HG03342 (cell line): ENCODE measurements around the gene ADAMTSL3.
"Not testable (repeated sequence)": the region's sequence is repeated elsewhere in the genome, so short reads cannot be mapped to it uniquely, and the experiment has no call there.

Experiments
- ATAC-seq: cut with Tn5 transposase; IDR thresholded peaks from one replicate; pipeline ENCODE4 v1.9.1; 2021; ENCODE audit warnings: mild to moderate bottlenecking, moderate library complexity; ENCODE audit not compliant: unreplicated experiment

Gene ADAMTSL3

DNA sequence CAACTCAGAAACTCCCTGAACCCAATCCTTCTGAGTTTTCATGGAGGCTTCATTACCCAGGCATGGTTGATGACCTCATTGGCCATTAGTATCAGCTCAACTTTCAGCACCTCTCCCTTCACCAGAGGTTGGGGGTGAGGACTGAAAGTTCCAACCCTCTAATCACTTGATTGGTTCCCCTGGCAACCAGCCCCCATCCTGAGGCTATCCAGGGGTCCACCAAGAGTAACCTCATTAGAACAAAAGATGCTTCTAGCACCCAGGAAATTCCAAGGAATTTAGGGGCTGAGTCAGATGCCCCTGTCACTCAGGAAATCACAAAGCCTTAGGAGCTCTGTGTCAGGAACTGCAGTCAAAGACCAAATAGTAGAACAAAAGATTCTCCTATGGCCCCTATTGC is 43.8 kb downstream of the ADAMTSL3 start:
- no peak for ATAC-seq

DNA sequence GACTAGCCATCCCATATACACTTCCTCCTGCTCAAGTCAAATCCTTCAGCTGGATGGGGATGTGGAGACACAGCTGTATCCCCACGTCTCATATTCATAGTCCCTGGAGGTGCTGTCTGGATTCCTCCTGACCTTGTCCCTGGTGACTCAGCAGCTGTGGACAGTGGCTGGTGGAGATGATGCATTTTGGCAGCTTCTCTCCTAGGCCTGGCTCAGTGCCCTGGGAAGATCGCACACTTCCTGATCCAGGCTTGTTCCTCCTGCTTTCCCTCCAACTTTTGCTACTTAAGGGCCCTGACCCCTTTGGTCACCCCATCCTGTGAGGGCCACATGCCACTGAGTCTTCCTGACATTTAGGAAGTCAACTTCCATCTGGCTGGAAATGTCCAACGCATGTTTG is 44.4 kb downstream of the ADAMTSL3 start:
- ATAC-seq, result no peak

DNA sequence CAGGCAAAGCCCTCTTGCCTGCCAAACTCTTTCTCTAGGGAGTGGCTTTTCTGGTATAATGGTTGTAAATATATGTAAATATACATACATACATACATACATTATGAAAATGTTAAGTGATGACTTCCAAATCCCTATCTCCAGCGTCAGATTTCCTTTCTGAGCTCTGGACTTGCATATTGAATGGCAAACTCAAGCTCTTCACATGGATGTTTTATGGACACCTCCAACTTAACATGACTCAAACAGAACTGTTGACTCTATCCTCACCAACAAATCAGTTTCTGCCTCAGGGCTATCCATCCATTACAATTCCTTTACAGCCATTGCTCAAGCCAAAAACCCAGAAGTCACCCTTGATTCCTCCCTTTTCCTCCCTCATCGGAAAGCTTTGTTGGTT is 45.1 kb downstream of the ADAMTSL3 start:
- no peak for ATAC-seq

DNA sequence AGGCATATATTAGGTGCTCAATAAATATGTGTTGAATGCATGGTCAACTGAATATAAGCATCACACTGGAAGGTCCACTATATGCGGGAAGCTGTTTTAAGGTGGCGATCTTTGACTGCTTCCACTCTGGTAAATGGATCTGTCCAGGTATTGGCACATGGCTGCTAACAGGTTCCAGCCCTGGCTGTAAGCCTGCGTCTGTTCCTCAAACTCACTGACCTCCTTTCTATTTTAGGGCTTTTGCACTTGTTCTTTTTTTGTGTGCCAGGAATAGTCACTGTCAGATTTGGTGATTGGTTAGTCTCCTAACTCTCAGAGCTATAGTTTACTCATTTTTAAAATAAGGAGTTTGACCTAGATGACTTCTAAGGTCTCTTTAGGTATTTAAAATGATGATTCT is 46.2 kb downstream of the ADAMTSL3 start:
- no peak for ATAC-seq

DNA sequence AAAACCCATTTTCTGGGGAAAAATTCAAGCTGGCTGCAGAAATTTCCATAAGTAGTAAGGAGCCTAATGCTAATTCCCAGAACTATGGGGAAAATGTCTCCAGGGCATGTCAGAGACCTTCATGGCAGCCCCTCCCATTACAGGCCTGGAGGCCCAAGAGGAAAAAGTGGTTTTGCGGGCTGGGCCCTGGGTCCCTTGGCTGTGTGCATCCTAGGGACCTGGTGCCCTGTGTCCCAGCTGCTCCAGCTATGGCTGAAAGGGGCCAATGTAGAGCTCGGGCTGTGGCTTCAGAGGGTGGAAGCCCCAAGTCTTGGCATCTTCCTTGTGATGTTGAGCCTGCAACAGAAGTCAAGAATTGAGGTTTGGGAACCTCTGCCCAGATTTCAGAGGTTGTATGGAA is 48.4 kb downstream of the ADAMTSL3 start:
- ATAC-seq, result not testable (repeated sequence)

DNA sequence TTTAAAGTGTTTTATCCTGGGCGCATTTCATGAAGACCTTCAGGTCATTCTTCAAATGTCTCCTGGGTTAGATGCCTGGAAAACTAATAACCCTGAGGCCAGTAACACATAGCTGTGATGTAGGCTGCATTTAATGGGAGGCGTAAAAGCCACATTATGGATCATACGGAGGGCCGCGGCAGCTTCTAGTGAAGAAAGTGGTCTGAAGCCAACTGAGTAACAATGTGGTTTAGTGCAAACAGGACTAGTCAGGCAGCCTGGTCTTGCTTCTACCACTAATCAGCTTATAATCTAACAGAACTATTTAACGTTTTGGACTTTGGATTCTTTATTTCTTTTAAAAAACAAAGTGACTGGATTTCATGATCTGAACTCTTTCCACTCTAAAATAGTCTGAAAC is 54.4 kb downstream of the ADAMTSL3 start:
- ATAC-seq, result no peak

DNA sequence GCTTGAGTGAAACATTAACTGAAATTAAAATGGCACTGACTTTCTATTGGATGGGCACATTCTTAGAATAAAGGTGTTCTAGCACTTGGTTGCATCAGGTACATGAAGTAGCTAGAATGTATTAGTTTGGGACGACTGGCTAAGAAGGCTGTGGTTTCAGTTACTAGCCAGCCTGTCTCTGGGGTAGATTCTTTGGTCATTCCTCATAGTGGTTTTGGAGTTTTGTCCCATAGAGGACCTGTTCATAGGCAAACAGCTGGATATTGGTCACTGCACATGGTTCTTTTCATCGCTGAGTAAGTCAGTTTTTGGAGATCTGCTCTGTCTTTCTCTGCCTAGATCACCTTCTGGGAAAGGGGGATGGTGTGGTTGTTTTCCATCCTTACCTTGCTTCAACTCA is 55.3 kb downstream of the ADAMTSL3 start:
- ATAC-seq, result no peak

DNA sequence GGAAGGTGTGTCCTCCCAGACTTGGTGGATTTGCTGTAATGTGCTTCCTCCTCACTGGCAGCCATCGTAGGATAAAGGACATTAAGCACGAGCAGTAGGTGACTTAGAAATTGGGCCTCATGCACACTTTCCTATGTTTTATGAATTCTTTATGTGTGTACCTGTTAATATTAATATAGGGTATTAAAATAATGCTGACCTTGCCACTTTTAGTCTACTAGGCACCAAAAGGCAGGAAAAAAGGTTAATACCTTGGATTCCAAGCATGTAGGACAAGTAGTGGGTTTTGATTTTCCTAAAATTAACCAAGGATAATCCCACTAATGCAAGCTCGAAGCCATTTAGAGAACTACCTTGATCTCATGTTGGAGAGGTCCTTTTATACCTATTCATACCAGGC is 55.9 kb downstream of the ADAMTSL3 start:
- ATAC-seq, result no peak

DNA sequence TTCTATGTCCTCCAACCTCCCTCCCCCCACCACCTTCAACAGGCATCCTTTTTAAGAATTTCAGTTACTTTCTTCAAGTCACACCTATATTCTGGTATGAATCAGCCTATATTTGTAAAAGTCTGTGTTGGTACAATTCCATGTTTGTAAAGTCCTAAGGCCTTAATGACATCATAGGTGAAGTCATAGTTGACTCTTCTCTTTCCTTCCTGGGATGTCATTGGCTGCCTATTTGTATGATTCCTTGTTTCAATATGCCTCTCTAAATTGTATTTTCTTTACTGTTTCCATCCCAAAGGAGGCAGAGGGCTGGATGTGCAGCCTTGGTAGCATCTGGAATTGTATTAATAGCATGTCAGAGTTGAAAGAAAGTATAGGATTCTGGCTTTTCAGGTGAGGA is 56.5 kb downstream of the ADAMTSL3 start:
- ATAC-seq, result no peak

DNA sequence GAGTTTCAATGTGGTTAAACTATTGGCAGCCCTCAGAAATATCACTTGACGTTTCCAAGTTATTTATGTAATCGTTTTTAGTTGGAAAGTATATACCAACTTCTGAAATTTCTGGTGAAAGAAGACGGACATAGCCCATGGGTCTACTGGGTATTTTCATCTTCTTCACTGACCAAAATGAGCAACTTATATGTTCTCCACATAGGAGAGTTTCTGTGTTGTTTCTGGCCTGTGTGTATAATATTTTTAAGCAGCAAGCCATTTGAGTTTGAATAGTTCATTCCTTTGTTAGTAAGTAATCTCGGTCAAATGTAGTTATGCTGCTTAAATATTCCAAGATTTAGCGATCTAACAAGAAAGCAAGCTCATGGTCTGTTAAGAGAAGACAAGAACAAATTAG is 57.3 kb downstream of the ADAMTSL3 start:
- ATAC-seq, result no peak

DNA sequence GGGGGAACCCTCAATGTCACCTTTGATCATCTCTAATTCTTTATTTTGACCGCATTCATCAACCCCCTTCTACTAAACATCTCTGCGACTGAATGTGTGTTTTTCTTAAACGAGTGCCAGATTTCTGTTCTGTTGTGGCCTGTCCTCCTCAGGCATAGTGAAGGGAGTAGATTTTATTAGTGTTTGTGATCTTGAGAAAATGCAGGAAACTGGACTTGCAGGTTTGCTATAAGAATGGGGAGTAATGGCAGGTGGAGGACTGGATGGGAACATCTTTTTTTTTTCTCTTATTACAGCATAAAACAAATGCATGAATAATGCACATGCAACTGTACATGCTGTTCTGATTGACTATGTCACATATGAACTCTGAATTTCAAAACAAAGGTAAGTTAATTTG is 59.3 kb downstream of the ADAMTSL3 start:
- no peak for ATAC-seq

DNA sequence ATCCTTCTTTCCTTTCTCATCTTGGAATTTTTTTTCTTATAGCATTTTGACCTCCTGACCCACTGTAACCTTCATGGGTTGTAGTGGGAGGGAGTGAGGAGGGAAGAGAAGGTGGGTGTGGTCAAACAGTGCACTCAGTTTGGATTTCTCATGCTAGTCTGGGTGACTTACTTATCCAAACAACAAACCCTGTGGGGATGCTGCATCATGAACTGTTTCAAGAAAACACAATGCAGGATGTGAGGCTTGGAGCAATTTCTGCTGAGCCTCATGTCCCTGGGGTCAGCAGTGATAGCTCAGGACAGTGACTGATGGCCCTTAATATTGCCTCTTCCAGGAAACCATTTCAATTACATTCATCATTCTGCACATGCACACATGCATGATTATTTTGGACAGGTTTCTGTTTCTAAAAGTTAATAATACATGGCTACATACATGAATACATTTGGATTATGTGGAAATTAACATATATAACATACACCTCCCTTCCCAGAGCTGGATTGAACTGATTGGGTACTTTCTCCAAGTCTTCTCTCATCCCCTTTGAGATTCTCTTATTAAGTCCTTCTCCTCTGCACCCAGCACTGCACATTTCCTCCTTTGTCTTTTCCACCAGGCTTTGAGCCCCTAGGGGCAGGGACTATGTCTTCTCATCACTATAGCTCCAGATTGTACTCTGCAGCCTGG is 61.2 kb downstream of the ADAMTSL3 start:
- ATAC-seq, result no peak

DNA sequence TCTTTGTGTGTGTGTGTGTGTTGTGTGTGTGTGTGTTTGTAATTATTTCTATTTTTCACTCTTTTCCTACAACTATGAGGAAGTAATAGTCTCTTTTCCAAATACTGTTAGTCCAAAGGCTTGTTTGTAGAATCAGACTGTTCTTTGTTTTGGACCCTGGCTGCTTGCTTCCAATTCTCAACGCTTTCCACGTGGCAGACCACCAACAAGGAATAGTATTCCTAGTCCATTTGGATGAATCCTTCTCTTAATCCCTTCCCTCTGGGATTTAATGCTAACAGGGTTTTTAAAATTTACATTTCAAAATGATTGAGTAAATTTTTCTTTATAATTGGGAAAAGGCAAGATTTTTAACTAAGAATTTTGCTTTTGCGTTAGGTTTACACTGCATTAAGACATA is 62.7 kb downstream of the ADAMTSL3 start:
- no peak for ATAC-seq

DNA sequence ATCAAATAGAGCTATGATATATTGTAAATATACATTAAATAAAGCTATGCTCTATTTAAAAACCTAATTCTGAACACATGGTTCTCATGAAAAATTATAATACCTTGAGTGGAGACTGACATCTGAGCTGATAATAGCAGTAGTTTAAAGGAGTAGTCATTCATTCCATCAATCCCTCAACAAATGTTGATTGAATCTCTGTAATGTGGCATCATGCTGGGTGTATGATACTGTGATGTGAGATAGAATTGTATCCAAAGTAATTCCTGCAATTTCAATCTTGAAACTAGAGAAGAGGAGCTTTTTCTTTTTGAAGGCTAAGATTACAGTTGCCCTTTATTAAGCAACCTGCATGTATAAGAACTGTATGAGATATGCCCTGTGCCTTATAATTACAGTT is 63.1 kb downstream of the ADAMTSL3 start:
- ATAC-seq, result no peak

DNA sequence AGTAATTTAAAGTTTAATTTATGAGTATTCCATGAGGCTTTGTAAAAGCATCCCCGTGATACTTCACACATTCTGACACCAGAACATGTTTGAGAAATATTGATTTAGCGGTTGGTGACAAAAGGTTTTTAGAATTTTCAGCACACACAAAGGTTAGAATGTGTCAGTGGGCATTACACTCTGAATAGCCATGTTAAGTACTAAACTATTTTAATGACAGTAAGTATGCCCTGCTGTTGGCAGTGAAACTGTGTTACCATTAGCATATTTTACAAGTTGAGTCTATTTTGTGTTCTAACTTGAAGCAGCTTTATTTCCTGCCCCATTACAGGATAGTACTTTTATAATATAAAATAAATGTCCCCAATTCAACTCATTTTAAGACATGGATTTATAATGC is 66.5 kb downstream of the ADAMTSL3 start:
- no peak for ATAC-seq

DNA sequence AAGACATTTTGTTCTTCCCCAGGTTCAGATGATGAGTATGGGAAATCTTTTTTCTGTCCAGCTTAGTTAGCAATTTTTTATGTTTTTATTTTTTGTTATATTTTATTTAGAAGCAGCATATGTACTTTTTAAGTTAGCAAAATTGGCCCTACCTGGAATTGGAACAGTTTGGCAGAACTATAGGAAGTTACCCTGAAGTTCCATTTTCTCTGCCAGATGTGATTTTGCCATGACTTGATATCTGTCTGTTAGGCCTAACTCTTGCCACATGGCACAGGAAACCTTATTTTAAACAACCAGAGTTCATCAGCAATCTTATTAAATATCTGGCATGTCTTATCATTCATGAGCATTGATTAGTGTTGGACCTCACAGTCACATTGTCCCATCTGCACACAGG is 67.1 kb downstream of the ADAMTSL3 start:
- ATAC-seq, result no peak

DNA sequence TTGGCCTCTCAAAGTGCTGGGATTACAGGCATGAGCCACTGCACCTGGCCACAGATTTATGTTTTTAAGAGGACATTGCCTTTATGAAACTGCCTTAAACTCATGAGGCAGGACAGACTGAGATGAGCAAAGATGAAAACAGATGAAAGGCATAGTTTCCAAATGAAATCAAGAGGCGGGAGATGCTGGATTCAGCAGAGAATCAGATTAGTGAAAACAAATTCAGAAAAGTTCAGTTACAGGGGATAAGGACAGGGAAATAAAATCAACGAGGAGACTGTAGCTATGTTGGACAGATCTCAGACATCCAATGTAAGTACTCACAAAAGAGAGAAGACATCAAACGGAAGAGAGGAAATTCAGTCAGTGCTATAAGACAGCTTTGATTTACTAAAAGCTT is 68.1 kb downstream of the ADAMTSL3 start:
- ATAC-seq, result no peak

DNA sequence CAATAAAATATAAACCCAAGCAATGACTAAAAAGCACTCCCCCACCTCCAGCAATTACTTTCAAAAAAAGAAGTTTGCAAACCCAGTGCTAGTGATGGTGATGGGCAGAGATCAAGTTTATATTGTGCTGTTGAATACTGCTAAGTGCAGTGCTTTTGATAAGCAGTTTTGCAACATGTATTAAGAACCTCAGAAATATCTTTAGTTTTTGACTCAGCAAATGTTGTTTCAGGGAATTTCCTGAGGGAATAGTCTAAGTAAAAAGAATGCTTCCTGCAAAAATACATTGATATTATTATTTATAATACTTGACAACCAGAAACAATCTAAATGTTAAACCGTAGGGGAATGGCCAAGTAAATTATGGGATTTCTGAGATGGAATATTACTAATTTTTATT is 69.3 kb downstream of the ADAMTSL3 start:
- no peak for ATAC-seq

DNA sequence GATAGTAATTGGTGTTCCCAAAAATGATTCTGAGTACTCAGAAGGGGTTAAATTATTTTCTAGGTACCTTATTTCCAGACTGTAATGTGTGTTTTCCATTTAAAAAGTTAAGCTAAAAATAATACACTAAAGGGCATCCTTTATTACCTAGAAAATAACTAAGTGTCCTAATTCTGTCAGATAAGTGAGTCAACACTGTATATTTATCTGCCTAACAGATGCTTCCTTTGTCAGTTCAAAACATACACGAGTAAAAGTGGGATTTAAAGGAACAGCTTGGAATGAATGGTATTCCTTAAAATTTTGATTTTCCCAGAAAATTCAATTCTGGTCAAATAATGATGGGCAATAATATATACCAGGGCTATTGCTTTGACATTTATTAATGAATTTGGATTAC is 78.3 kb downstream of the ADAMTSL3 start:
- ATAC-seq, result no peak

DNA sequence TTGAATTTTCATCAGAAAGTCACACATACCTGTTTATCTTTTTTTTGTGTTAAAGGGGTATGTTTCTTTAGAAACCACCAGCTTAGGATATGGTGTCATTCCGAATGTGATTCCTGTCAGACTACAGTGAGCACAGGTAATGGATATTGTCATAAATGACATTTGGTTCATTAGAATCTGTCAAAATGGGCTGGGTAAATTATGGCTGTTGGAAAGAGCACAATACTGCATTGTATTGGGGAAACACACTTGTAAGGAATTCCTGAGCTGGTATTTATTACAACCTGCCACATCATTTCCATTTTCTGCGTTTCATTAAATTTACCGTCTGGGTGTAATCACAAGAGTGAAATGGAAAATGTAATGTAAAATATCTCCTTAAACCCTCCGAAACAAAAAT is 78.8 kb downstream of the ADAMTSL3 start:
- no peak for ATAC-seq

DNA sequence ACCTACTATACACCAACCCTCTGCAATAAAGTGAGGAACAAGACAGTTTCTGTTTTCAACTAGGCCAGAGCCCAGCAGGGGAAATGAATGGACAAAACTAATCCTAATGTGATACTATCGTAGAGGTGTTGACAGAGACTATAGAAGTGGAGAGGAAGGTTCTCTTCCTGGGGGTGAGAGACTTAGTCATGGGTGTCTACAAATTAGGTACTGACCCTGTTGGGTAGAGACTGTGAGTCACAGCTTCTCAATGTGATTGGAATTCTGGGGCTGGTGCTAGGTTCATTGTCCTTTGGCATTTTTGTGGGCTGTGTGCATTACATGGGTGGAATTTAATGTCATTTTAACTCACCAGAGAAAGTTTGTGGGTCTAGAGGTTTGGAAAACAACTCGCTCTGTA is 79.3 kb downstream of the ADAMTSL3 start:
- no peak for ATAC-seq

DNA sequence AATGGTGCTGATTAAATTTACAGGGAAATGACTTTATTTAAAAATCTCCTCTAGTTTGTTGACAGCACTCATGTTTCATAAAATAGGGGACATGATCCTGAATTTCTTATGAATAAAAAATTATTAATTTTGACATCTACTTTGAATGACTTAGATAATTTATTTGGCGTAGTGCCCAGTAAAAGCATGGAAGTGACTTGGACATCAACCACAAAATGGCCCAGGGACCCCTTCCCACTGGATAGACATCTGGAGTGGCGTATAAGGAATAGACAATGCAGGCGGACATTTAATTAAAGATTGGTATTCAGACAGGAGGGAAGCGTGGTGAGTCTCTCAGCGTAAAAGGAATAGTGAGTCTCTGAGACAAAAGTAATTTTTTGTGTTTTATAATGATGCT is 79.8 kb downstream of the ADAMTSL3 start:
- ATAC-seq, result no peak

DNA sequence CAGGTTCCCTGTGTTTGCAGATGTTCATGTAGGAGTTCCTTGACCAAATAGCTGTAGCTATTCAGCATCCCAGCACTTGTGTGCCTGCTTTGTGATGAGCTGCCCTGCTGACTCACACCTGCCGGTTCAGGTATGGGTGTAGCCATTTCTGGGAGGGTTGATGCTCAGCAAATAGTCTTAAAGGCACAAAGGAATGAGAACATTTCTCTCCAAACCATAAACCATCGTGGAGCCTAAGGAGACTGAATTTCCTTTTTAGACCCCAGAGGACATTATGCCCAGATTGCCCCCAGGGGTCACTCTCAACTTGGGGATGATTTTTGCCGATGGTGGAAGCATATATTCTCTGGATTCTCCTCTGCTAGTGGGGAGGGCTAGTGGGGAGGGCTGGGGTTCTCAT is 80.6 kb downstream of the ADAMTSL3 start:
- ATAC-seq, result no peak

DNA sequence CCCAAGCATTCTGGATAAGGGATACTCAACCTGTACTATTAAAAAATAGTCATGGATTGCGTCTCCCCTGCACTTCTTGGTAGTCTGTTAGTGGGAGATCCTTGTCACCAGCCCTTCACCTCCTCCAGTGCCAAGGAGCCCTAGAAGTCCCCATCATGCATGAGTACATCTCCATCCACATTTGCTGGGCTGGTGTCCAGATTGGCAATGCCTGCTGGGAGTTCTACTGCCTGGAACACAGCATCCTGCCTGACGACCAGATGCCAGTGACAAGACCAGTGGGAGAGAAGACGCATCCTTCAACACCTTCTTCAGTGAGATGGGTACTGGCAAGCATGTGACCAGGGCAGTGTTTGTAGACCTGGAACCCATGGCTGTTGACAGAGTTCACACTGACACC is 85.7 kb downstream of the ADAMTSL3 start:
- no peak for ATAC-seq
